GM19351 (cell line): ENCODE measurements around the gene TAS2R16.
"Not testable (repeated sequence)": the region's sequence is repeated elsewhere in the genome, so short reads cannot be mapped to it uniquely, and the experiment has no call there.

Source experiments
- ATAC-seq: cut with Tn5 transposase; IDR thresholded peaks from one replicate; pipeline ENCODE4 v1.9.1; 2021; ENCODE audit warnings: mild to moderate bottlenecking, moderate library complexity; ENCODE audit not compliant: unreplicated experiment

Gene TAS2R16

GRCh38 chr7:122974229-122974628 is 21.3 kb downstream of the TAS2R16 start:
- ATAC-seq: no peak

- no peak for ATAC-seq
Measured at GRCh38 chr7:122972056-122972455, 23.4 kb downstream of the TAS2R16 start.

- no peak for ATAC-seq
Measured at GRCh38 chr7:122970740-122971725, 24.5 kb downstream of the TAS2R16 start.

- no peak for ATAC-seq
Measured at GRCh38 chr7:122968389-122968788, 27.1 kb downstream of the TAS2R16 start.

- ATAC-seq: no peak
Measured at GRCh38 chr7:122965306-122965705, 30.2 kb downstream of the TAS2R16 start.

- not testable (repeated sequence) for ATAC-seq
Measured at GRCh38 chr7:122953678-122954077, 41.8 kb downstream of the TAS2R16 start.

GRCh38 chr7:122951006-122951405 is 44.5 kb downstream of the TAS2R16 start:
- ATAC-seq: no peak

- no peak for ATAC-seq
Measured at GRCh38 chr7:122949186-122949585, 46.3 kb downstream of the TAS2R16 start.
